D721Med (cell line): Measurements from ENCODE around the gene RAP1GAP.
"Not testable (repeated sequence)": the region's sequence is repeated elsewhere in the genome, so short reads cannot be mapped to it uniquely, and the experiment has no call there.

Experiments used
- DNase-seq: peaks from one replicate; pipeline ENCODE4 v3.0.0; 2011; ENCODE audit warnings: low spot score; ENCODE audit not compliant: insufficient read length
- FAIRE-seq: peaks from 2 replicates; lab custom pipeline; 2011; peaks lifted over from hg19 to GRCh38; lab: Jason Lieb, UNC
- TF ChIP-seq, protein P1 (sequence below): IDR thresholded peaks from 2 replicates; pipeline ENCODE4 v1.5.1; 2012; ENCODE audit warnings: mild to moderate bottlenecking, control low read depth; ENCODE audit not compliant: insufficient read depth; ENCODE audit errors: missing control alignments

RAP1GAP gene

DNA sequence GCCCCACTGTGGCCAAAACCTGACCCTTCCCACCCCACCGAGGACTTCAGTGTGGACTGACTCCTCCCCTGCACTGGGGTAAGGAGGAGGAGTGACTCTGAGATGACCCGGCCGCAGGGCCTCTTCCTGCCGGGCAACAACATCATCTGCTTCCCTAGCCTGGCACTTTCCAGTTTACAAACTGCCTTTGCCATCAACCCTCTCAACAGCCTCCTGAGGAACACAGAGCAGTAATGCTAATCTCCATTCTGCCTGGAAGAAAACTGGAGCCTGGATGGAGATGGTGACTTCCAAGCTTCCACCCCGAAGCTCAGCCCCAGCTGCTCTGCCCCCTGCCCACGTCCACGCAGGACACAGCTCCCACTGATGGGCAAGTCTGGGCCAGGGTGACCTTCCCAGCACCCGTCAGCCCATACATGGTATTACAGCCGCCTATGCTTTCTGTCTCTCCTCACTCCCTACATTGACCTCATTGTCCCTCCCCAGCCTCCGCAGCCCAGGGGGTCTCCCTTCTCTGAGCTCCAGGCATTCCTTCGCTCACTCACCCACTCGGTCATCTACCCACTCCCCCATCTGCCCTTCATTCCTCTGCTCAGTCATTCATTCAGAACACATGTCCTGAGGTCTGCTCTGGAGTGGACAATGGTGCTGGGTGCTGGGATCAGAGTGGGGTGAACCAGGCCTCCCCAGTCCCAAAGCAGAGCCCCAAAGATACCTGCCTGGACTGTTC lies 34.2 kb downstream of the RAP1GAP start:
- FAIRE-seq (no peak), DNase-seq (no peak)
- TF ChIP-seq, protein P1, sequence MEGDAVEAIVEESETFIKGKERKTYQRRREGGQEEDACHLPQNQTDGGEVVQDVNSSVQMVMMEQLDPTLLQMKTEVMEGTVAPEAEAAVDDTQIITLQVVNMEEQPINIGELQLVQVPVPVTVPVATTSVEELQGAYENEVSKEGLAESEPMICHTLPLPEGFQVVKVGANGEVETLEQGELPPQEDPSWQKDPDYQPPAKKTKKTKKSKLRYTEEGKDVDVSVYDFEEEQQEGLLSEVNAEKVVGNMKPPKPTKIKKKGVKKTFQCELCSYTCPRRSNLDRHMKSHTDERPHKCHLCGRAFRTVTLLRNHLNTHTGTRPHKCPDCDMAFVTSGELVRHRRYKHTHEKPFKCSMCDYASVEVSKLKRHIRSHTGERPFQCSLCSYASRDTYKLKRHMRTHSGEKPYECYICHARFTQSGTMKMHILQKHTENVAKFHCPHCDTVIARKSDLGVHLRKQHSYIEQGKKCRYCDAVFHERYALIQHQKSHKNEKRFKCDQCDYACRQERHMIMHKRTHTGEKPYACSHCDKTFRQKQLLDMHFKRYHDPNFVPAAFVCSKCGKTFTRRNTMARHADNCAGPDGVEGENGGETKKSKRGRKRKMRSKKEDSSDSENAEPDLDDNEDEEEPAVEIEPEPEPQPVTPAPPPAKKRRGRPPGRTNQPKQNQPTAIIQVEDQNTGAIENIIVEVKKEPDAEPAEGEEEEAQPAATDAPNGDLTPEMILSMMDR, result no peak

GRCh38 chr1:21633992-21634805 lies 35.0 kb downstream of the RAP1GAP start:
- TF ChIP-seq, protein P1, result no peak
- DNase-seq (no peak), FAIRE-seq (no peak)

DNA sequence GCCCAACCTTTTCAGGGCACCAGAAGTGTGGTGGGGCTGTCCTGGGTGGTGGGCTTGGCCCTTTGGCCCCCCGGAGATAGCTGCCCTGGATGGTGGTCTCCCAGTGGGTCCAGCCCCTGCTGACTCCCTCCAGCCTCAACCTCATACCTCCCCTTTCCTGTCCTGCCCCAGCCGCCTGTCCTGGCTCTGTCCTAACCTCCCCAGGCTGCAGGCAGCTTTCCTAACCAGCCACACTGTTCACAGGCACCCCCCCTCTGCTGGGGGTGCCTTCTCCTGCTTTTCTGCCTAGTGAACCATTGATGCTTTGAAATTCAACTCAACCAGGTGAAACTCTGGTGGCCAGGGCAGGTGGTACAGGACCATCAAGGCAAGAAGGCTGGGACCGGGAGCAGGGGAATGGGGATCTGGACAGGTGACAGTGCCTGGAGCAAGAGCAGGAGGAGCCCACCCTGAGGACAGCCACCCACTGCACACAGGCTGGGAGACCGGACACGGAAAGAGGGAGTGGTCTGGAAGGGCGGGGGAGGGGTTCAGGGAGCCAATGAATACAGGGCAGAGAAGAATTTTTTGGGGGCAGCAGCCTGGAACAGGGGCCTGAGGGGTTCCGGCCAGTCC lies 35.9 kb downstream of the RAP1GAP start:
- DNase-seq (no peak), FAIRE-seq (no peak)
- TF ChIP-seq, protein P1, result no peak

DNA sequence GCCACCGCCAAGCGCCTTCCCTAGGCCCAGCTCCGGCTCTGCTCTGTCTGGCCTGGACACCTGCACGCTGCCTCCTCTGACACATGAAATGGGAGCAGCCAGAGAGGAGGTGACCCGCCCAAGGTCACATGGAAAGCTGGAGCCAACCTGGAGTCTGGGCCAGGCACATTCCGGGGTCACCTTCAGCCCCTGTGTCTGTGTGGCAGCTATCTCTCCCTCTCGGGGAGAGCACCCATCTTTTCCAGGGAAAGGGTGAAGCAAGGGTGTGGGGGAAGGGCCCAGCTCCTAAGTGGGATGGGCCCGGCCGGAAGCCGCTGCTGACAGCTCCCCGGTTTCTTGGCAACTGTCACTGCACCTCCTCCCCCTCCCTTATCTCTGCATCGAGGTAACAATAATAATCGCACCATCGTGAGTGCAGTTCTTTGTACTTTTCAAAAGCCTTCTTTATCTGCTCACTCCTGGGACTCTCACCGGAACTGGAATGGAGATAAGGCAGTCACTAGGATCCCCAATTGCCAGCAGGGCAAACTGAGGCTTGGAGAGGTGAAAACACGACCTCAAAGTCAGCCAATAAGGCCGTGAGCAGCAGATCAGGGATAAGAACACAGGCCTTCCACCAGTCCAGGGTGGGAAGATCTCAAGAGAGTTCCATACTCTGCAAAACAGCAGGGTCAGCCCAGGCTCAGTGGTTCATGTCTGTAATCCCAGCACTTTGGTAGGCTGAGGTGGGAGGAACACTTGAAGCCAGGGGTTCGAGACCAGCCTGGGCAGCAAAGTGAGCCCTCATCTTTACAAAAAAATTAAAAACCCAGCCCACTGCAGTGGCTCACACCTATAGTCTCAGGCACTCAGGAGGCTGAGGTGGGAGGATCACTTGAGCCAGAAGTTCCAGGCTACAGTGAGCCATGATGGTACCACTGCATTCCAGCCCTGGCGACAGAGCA lies 36.9 kb downstream of the RAP1GAP start:
- DNase-seq, result no peak
- TF ChIP-seq, protein P1, result no peak
- FAIRE-seq, result no peak

GRCh38 chr1:21631590-21631943 lies 37.6 kb downstream of the RAP1GAP start:
- not testable (repeated sequence) for DNase-seq, FAIRE-seq

GRCh38 chr1:21630571-21631343 lies 38.4 kb downstream of the RAP1GAP start:
- TF ChIP-seq, protein P1, result no peak
- DNase-seq, result no peak
- no peak for FAIRE-seq
